Measurements from ENCODE around the gene CD163L1. TPM values are rescaled to one million over a fixed set of nuclear protein-coding genes. Genes with fewer than 3 reads are reported as not detected.
A peak's percentile ranks its signal among the peaks of the same experiment; 100 is the strongest.

The CD163L1 gene
- total RNA-seq, 1 experiment from 2014 or later = 27.0 TPM

DNA sequence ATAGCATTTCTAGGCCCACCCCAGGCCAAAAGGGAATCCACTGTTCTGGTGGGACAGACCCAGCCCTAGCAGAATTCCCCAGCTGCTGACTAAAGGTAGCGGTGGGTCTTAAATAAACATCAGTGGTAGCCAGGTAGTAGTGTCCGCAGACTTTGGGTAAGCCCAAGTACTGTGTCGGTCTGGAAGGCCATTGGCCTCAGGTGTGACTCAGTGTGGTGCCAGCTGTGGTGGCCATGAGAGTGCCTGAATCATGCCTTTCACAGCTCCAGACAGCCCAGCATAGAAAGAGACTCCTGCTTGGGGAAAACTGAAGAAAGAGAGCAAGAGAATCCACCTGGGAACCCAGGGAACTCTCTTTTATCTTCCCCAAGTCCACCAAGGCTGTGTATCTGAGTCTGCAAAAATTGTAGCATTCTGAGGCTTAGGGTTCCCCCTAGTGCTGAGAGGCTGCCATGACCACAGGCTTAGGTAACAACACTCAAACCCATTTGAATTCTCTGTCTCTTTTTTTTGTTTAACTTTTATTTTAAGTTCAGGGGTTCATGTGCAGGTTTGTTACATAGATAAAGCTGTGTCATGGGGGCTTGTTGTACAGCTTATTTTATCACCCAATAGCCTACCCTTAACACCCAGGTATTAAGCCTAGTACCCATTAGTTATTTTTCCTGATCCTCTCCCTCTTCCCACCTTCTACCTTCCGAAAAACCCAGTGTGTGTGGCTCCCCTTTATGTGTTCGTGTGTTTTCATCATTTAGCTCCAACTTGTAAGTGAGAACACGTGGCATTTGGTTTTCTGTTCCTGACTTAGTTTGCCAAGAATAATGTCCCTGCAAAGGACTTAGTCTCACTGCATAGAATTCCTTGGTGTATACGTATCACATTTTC is 16.7 kb upstream of the CD163L1 start:
- H3K9ac ChIP-seq (ENCODE audit: low read length) = no peak overlapping the region
- BruUV-seq (replicated peaks) = no TSS peak
- TF ChIP-seq POLR2AphosphoS5 (IDR thresholded peaks at IDR 0.05; ENCODE audit: low read depth, low read length) (no peak), RAD21 (IDR thresholded peaks at IDR 0.05; ENCODE audit: low read depth) (peak; percentile 91), TCF7L2 (IDR thresholded peaks at IDR 0.05; ENCODE audit: borderline replicate concordance, extremely low read depth, insufficient read depth, insufficient read length) (no peak), CBX3 (IDR thresholded peaks at IDR 0.05; ENCODE audit: low read depth) (no peak)
- TF ChIP-seq, protein P1, sequence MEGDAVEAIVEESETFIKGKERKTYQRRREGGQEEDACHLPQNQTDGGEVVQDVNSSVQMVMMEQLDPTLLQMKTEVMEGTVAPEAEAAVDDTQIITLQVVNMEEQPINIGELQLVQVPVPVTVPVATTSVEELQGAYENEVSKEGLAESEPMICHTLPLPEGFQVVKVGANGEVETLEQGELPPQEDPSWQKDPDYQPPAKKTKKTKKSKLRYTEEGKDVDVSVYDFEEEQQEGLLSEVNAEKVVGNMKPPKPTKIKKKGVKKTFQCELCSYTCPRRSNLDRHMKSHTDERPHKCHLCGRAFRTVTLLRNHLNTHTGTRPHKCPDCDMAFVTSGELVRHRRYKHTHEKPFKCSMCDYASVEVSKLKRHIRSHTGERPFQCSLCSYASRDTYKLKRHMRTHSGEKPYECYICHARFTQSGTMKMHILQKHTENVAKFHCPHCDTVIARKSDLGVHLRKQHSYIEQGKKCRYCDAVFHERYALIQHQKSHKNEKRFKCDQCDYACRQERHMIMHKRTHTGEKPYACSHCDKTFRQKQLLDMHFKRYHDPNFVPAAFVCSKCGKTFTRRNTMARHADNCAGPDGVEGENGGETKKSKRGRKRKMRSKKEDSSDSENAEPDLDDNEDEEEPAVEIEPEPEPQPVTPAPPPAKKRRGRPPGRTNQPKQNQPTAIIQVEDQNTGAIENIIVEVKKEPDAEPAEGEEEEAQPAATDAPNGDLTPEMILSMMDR (IDR thresholded peaks at IDR 0.05 in 2 of 3, conservative IDR thresholded peaks at IDR 0.05 in 1 of 3; ENCODE audit: borderline replicate concordance in 1 of 3, insufficient read depth in 1 of 3, low read depth in 2 of 3, low read length in 2 of 3) = peak; percentile 79 to 92 (median 89); a peak in 5 of 6 replicates
- TF ChIP-seq, protein P2, sequence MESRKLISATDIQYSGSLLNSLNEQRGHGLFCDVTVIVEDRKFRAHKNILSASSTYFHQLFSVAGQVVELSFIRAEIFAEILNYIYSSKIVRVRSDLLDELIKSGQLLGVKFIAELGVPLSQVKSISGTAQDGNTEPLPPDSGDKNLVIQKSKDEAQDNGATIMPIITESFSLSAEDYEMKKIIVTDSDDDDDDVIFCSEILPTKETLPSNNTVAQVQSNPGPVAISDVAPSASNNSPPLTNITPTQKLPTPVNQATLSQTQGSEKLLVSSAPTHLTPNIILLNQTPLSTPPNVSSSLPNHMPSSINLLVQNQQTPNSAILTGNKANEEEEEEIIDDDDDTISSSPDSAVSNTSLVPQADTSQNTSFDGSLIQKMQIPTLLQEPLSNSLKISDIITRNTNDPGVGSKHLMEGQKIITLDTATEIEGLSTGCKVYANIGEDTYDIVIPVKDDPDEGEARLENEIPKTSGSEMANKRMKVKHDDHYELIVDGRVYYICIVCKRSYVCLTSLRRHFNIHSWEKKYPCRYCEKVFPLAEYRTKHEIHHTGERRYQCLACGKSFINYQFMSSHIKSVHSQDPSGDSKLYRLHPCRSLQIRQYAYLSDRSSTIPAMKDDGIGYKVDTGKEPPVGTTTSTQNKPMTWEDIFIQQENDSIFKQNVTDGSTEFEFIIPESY (IDR thresholded peaks at IDR 0.05; ENCODE audit: extremely low read depth, insufficient replicate concordance, low read length) = no peak
- H3K27me3 ChIP-seq (ENCODE audit: insufficient read depth, low read length) = no peaks in the 10 kb centered on the region
- H3K9me3 ChIP-seq (ENCODE audit: control insufficient read depth in 1 of 2, insufficient read depth in 1 of 2, low read depth in 1 of 2, low read length in 2 of 2) = no peaks in the 10 kb centered on the region
- no peak overlapping the region for H3K27ac ChIP-seq (ENCODE audit: low read depth, low read length)
- ATAC-seq (peak; percentile 95), DNase-seq (ENCODE audit: low read depth, low spot score) (peak; percentile 34)
- CTCF ChIA-PET = interaction anchor here (0.7 kb wide), 1 partner anchor 240 kb away, joined by 3 read pairs; no protein-coding TSS in a partner anchor
- no peaks in the 10 kb centered on the region for H4K20me1 ChIP-seq (ENCODE audit: insufficient read depth)
- no peak overlapping the region for H3K4me3 ChIP-seq (replicated peaks in 1 of 2; ENCODE audit: low read depth in 1 of 2, low read length in 2 of 2)
- intact Hi-C loops (cut with micrococcal nuclease) = loop anchor here (1.0 to 5.0 kb wide), 5 partner anchors 86 to 318 kb away; no protein-coding TSS in a partner anchor
- POLR2A ChIA-PET = no interaction called here
- no peaks in the 10 kb centered on the region for H3K4me1 ChIP-seq (ENCODE audit: control insufficient read depth in 1 of 2, insufficient read depth in 2 of 2, low read length in 2 of 2)
- H3K9me2 ChIP-seq (ENCODE audit: insufficient read depth) = no peaks in the 10 kb centered on the region
- no peak overlapping the region for H2AFZ ChIP-seq (ENCODE audit: low read depth, low read length, poor library complexity, severe bottlenecking)
- H3K36me3 ChIP-seq (ENCODE audit: control insufficient read depth in 1 of 2, insufficient read depth in 2 of 2, low read length in 2 of 2) = no peaks in the 10 kb centered on the region
- RAD21 ChIA-PET (ENCODE audit: low non-redundant PET in 1 of 2, low total read pairs in 2 of 2, uncharacterized antibody in 2 of 2, unreplicated experiment in 2 of 2) = no interaction called here
- H3K79me2 ChIP-seq (ENCODE audit: insufficient read depth, low read length) = no peaks in the 10 kb centered on the region
- H3K4me2 ChIP-seq (ENCODE audit: low read length) = no peak overlapping the region

Measured in HCT116 (cell line).